HUES6 (cell line): ENCODE data around the gene TTC22.

Experiments
- H3K27ac ChIP-seq: 2 replicates; pipeline ENCODE4 v1.7.0; 2013; ENCODE audit warnings: low read depth, mild to moderate bottlenecking, low read length, inconsistent platforms
- H3K27me3 ChIP-seq: 2 replicates; pipeline ENCODE4 v1.6.1; 2013; ENCODE audit warnings: low read length; ENCODE audit not compliant: control insufficient read depth, insufficient read depth
- H3K36me3 ChIP-seq: 2 replicates; pipeline ENCODE4 v1.6.1; 2013; ENCODE audit warnings: low read length; ENCODE audit not compliant: control insufficient read depth, insufficient read depth
- H3K4me1 ChIP-seq: 2 replicates; pipeline ENCODE4 v1.6.1; 2013; ENCODE audit warnings: low read length; ENCODE audit not compliant: control insufficient read depth, insufficient read depth
- H3K4me3 ChIP-seq: 2 replicates; pipeline ENCODE4 v1.5.1; 2013; ENCODE audit warnings: low read depth, low read length
- H3K9ac ChIP-seq: one replicate; pipeline ENCODE4 v1.6.1; 2013; ENCODE audit warnings: mild to moderate bottlenecking, low read length
- H3K9me3 ChIP-seq: 2 replicates; pipeline ENCODE4 v1.6.1; 2013; ENCODE audit warnings: low read depth, low read length; ENCODE audit not compliant: control insufficient read depth, insufficient read depth

Gene TTC22

GRCh38 chr1:54744696-54745095 lies 56.4 kb downstream of the TTC22 start:
- Histone ChIP-seq H3K9ac (no peak overlapping the region), H3K27ac (no peak overlapping the region), H3K4me1 (peaks cover 3% of the 10 kb centered on the region; the same call in 1 of the 2 replicates), H3K27me3 (no peaks in the 10 kb centered on the region), H3K36me3 (peaks cover 38% of the 10 kb centered on the region), H3K9me3 (no peaks in the 10 kb centered on the region; the same call in 1 of the 2 replicates), H3K4me3 (no peak overlapping the region)

- H3K27me3 ChIP-seq, result no peaks in the 10 kb centered on the region
- H3K9me3 ChIP-seq, result no peaks in the 10 kb centered on the region; the same call in 1 of the 2 replicates
- no peak overlapping the region for H3K27ac ChIP-seq
- peaks cover 3% of the 10 kb centered on the region; the same call in 1 of the 2 replicates for H3K4me1 ChIP-seq
- no peak overlapping the region for H3K4me3 ChIP-seq
- H3K9ac ChIP-seq, result no peak overlapping the region
- H3K36me3 ChIP-seq, result peaks cover 45% of the 10 kb centered on the region
Observed at GRCh38 chr1:54743416-54744226, 57.5 kb downstream of the TTC22 start.

DNA sequence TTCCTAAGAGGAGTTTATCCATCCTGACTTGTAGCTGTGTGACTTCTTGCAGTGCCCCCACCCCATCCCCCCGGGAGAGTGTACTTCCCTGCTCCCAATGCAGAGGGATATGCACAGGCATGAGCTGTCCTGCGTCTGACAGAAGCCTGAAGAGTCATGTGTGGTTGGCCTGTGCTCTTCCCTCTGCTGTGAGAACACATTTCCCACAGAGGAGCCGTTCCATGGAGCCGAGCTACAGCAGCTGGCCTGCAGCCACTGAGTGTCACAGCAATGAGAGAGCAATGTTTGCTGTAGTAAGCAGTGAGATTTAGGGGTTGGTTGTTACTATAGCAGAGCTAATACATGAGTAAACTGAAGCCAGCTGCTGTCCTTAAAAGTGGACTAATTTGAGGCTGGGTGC lies 58.8 kb downstream of the TTC22 start:
- Histone ChIP-seq H3K27me3 (no peaks in the 10 kb centered on the region), H3K9ac (no peak overlapping the region), H3K27ac (no peak overlapping the region), H3K9me3 (no peaks in the 10 kb centered on the region; the same call in 1 of the 2 replicates), H3K36me3 (peaks cover 56% of the 10 kb centered on the region), H3K4me3 (no peak overlapping the region), H3K4me1 (peaks cover 3% of the 10 kb centered on the region; the same call in 1 of the 2 replicates)

- Histone ChIP-seq H3K27ac (no peak overlapping the region), H3K36me3 (peaks cover 64% of the 10 kb centered on the region), H3K9me3 (no peaks in the 10 kb centered on the region; the same call in 1 of the 2 replicates), H3K4me3 (no peak overlapping the region), H3K27me3 (no peaks in the 10 kb centered on the region), H3K4me1 (peaks cover 3% of the 10 kb centered on the region; the same call in 1 of the 2 replicates), H3K9ac (no peak overlapping the region)
Observed at GRCh38 chr1:54741531-54741930, 59.6 kb downstream of the TTC22 start.

DNA sequence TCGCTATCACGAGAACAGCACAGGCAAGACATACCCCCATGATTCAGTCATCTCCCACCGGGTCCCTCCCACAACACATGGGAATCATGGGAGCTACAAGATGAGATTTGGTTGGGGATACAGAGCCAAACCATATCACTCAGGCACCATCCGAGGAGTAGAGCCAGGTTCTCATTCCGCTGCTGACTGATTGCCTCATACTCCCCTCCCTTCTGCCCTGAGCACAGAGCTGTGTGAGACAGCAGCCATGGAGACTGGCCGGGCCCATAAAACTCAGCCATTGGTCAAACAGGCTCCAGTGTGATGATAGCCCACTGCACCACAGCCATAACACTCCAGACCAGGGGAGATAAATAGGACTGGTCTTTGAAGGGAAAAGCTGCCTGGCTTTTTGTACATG lies 62.9 kb downstream of the TTC22 start:
- Histone ChIP-seq H3K9me3 (no peaks in the 10 kb centered on the region), H3K9ac (no peak overlapping the region), H3K27ac (no peak overlapping the region), H3K36me3 (peaks cover 82% of the 10 kb centered on the region), H3K4me3 (no peak overlapping the region), H3K4me1 (peaks cover under 1% of the 10 kb centered on the region; the same call in 1 of the 2 replicates), H3K27me3 (no peaks in the 10 kb centered on the region)

DNA sequence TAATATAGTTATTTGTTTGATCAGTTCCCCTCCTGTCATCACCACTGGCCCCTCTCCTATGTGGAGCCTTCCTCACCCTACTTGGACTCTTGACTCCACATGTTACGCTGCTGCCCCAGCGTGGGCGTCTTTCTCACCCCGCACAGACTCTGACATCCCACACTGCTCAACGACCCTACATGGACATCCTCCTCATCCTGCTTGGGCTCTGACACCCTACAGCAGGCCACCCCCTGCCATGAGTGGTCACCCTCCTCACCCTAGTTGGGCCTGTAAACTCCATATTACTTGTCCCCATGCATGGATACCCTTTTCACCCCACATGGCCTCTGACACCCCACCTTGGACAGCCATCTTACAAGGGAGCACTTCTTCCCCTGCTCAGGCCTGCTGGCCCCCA lies 64.4 kb downstream of the TTC22 start:
- Histone ChIP-seq H3K4me3 (no peak overlapping the region), H3K9me3 (no peaks in the 10 kb centered on the region), H3K27ac (no peak overlapping the region), H3K36me3 (peaks cover 76% of the 10 kb centered on the region), H3K9ac (no peak overlapping the region), H3K4me1 (no peaks in the 10 kb centered on the region), H3K27me3 (no peaks in the 10 kb centered on the region)
